H9 (cell line): Measurements from ENCODE around the gene PRKAG2. TPM values are rescaled to one million over a fixed set of nuclear protein-coding genes. Genes with fewer than 3 reads are reported as not detected.

Experiments
- DNase-seq: peaks from one replicate; pipeline ENCODE4 v3.0.0-alpha.2; 2017
- H2AFZ ChIP-seq: one replicate; pipeline ENCODE4 v1.6.1; 2013; ENCODE audit warnings: mild to moderate bottlenecking, low read length, control low read depth, moderate library complexity
- H2AK5ac ChIP-seq: 2 replicates; pipeline ENCODE4 v1.6.1; 2013; ENCODE audit warnings: low read length, control low read depth, mixed read lengths; ENCODE audit not compliant: insufficient read length
- H2BK120ac ChIP-seq: one replicate; pipeline ENCODE4 v1.6.1; 2013; ENCODE audit warnings: low read depth, mild to moderate bottlenecking, low read length, control low read depth, inconsistent platforms; ENCODE audit not compliant: poor library complexity, severe bottlenecking
- H2BK12ac ChIP-seq: 2 replicates; pipeline ENCODE4 v1.6.1; 2013; ENCODE audit warnings: low read length, control low read depth, mixed read lengths, low read depth; ENCODE audit not compliant: insufficient read length
- H2BK15ac ChIP-seq: 2 replicates; pipeline ENCODE4 v1.6.1; 2013; ENCODE audit warnings: low read depth, low read length, control low read depth
- H2BK20ac ChIP-seq: one replicate; pipeline ENCODE4 v1.6.1; 2013; ENCODE audit warnings: low read depth, mild to moderate bottlenecking, low read length, control low read depth, inconsistent platforms; ENCODE audit not compliant: poor library complexity, severe bottlenecking
- H2BK5ac ChIP-seq: 2 replicates; pipeline ENCODE4 v1.6.1; 2013; ENCODE audit warnings: low read length, control low read depth, mixed read lengths; ENCODE audit not compliant: insufficient read length
- H3K14ac ChIP-seq: 2 replicates; pipeline ENCODE4 v1.6.1; 2013; ENCODE audit warnings: low read length, control low read depth; ENCODE audit not compliant: insufficient read depth
- H3K18ac ChIP-seq: 2 replicates; pipeline ENCODE4 v1.6.1; 2013; ENCODE audit warnings: low read depth, mild to moderate bottlenecking, mixed read lengths, low read length, control low read depth; ENCODE audit not compliant: insufficient read length
- H3K23ac ChIP-seq: 2 replicates; pipeline ENCODE4 v1.6.1; 2013; ENCODE audit warnings: low read length, control low read depth, mixed read lengths, low read depth; ENCODE audit not compliant: insufficient read length
- H3K23me2 ChIP-seq: 2 replicates; pipeline ENCODE4 v1.6.1; 2013; ENCODE audit warnings: low read depth, mild to moderate bottlenecking, mixed read lengths, low read length, control low read depth; ENCODE audit not compliant: insufficient read length, poor library complexity, severe bottlenecking
- H3K27ac ChIP-seq: 2 replicates; pipeline ENCODE4 v1.5.1; 2013; ENCODE audit warnings: low read length, control low read depth, mixed read lengths, low read depth; ENCODE audit not compliant: insufficient read length
- H3K27me3 ChIP-seq: 2 replicates; pipeline ENCODE4 v1.6.1; 2013; ENCODE audit warnings: low read length, control low read depth, inconsistent platforms; ENCODE audit not compliant: insufficient read depth
- H3K4ac ChIP-seq: 2 replicates; pipeline ENCODE4 v1.6.1; 2013; ENCODE audit warnings: low read depth, mild to moderate bottlenecking, control low read depth, inconsistent platforms, low read length, moderate library complexity
- H3K4me1 ChIP-seq: 2 replicates; pipeline ENCODE4 v1.6.1; 2013; ENCODE audit warnings: low read length, control low read depth, inconsistent platforms; ENCODE audit not compliant: insufficient read depth
- H3K4me2 ChIP-seq: 2 replicates; pipeline ENCODE4 v1.6.1; 2013; ENCODE audit warnings: low read length, control low read depth, mixed read lengths; ENCODE audit not compliant: insufficient read length, insufficient read depth
- H3K56ac ChIP-seq: 2 replicates; pipeline ENCODE4 v1.6.1; 2013; ENCODE audit warnings: low read depth, mild to moderate bottlenecking, mixed read lengths, low read length, control low read depth; ENCODE audit not compliant: insufficient read length
- H3K79me1 ChIP-seq: 2 replicates; pipeline ENCODE4 v1.6.1; 2013; ENCODE audit warnings: low read depth, mild to moderate bottlenecking, moderate library complexity, low read length, control low read depth, inconsistent platforms; ENCODE audit not compliant: insufficient read depth, poor library complexity, severe bottlenecking
- H3K79me2 ChIP-seq: 2 replicates; pipeline ENCODE4 v1.6.1; 2013; ENCODE audit warnings: low read length, control low read depth, inconsistent platforms; ENCODE audit not compliant: insufficient read depth
- H3K9ac ChIP-seq: 2 replicates; pipeline ENCODE4 v1.6.1; 2013; ENCODE audit warnings: low read length, control low read depth, mixed read lengths; ENCODE audit not compliant: insufficient read length; ENCODE audit errors: extremely low read depth
- H3K9me3 ChIP-seq: one replicate; pipeline ENCODE4 v1.6.1; 2013; ENCODE audit warnings: low read depth, low read length, inconsistent platforms; ENCODE audit not compliant: control insufficient read depth
- H3T11ph ChIP-seq: one replicate; pipeline ENCODE4 v1.6.1; 2013; ENCODE audit warnings: mild to moderate bottlenecking, low read length, control low read depth, inconsistent platforms
- H4K20me1 ChIP-seq: one replicate; pipeline ENCODE4 v1.6.1; 2013; ENCODE audit not compliant: control insufficient read depth, insufficient read length, insufficient read depth
- H4K5ac ChIP-seq: 2 replicates; pipeline ENCODE4 v1.6.1; 2013; ENCODE audit warnings: low read depth, mild to moderate bottlenecking, mixed read lengths, low read length, control low read depth; ENCODE audit not compliant: insufficient read length
- H4K8ac ChIP-seq: replicated peaks from 2 replicates; pipeline ENCODE4 v1.6.1; 2013; ENCODE audit warnings: low read length, control low read depth, mixed read lengths, low read depth; ENCODE audit not compliant: insufficient read length
- H4K91ac ChIP-seq: 2 replicates; pipeline ENCODE4 v1.6.1; 2013; ENCODE audit warnings: low read depth, mild to moderate bottlenecking, moderate library complexity, mixed read lengths, low read length, control low read depth; ENCODE audit not compliant: insufficient read length
- H3K27ac Mint-ChIP-seq, 3 experiments: 2 replicates in 2 of 3; 3 replicates in 1 of 3; pipeline ENCODE4 v1.8.0; 2020 to 2021; ENCODE audit warnings: mixed read lengths in 3 of 3, mild to moderate bottlenecking in 1 of 3, moderate library complexity in 1 of 3
- H3K27me3 Mint-ChIP-seq: 2 replicates; pipeline ENCODE4 v1.8.0; 2021; ENCODE audit warnings: low read depth, mild to moderate bottlenecking, moderate library complexity, mixed read lengths
- H3K36me3 Mint-ChIP-seq, 3 experiments: 2 replicates in 2 of 3; 3 replicates in 1 of 3; pipeline ENCODE4 v1.8.0; 2020 to 2021; ENCODE audit warnings: low read depth in 3 of 3, mixed read lengths in 3 of 3; ENCODE audit not compliant: insufficient read depth in 1 of 3
- H3K4me1 Mint-ChIP-seq, 2 experiments: 2 replicates each; pipeline ENCODE4 v1.8.0; 2020; ENCODE audit warnings: mixed read lengths in 2 of 2
- H3K4me3 Mint-ChIP-seq, 2 experiments: 2 replicates in 1 of 2; 3 replicates in 1 of 2; pipeline ENCODE4 v1.8.0; 2020 to 2021; ENCODE audit warnings: mild to moderate bottlenecking in 2 of 2, mixed read lengths in 2 of 2, moderate library complexity in 1 of 2
- H3K9me3 Mint-ChIP-seq, 2 experiments: 2 replicates in 1 of 2; 3 replicates in 1 of 2; pipeline ENCODE4 v1.8.0; 2020; ENCODE audit warnings: mild to moderate bottlenecking in 2 of 2, mixed read lengths in 2 of 2, moderate library complexity in 1 of 2
- WGBS: extraction: QIAGEN DNeasy Blood & Tissue Kit; methylation state at CpG from one replicate; pipeline ENCODE4 v1.1.7; 2013; ENCODE audit warnings: missing lambda C conversion rate, low lambda C conversion rate, mixed read lengths; ENCODE audit not compliant: insufficient read length; ENCODE audit errors: extremely low coverage; 5-methylcytosine and 5-hydroxymethylcytosine counted together
- total RNA-seq: library from RNA; stranded (reverse); gene quantifications from 2 replicates; pipeline ENCODE4 v1.2.1, GENCODE V29; 2021
- TF ChIP-seq, protein P1 (sequence below): fragments of 200-600 bp; sonication (generic); conservative IDR thresholded peaks from 3 replicates; pipeline ENCODE4 v1.8.0; 2021; ENCODE audit warnings: antibody characterized with exemption, mild to moderate bottlenecking

PRKAG2 gene
- total RNA-seq, 1 experiment from 2014 or later: 11.8 TPM

DNA sequence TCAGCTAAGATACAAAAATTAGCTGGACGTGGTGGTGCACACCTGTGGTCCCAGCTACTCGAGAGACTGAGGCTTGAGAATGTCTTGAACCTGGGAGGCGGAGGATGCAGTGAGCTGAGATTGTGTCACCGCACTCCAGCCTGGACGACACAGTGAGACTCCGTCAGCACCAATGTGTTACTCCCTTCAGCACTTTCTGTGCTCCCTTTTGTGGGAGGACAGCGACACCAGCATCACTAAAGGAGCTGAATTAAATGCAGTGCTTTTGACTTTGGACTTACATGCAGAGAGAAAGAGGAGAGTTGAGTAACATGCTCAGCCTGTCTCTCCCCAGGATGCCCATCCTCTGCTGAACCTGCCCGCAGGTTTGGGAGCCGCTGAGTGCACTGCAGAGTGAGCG is 265.0 kb downstream of the PRKAG2 start:
- Histone ChIP-seq H2AFZ (no peak overlapping the region), H2BK15ac (no peak overlapping the region), H3K18ac (no peak overlapping the region), H3K4me2 (no peak overlapping the region), H3T11ph (no peak overlapping the region), H4K8ac (no peak overlapping the region), H4K91ac (no peak overlapping the region), H3K79me1 (no peaks in the 10 kb centered on the region), H2BK20ac (no peak overlapping the region), H3K9me3 (no peaks in the 10 kb centered on the region), H4K5ac (no peak overlapping the region), H2AK5ac (no peak overlapping the region), H4K20me1 (no peaks in the 10 kb centered on the region), H2BK5ac (no peak overlapping the region), H3K4ac (no peak overlapping the region), H3K56ac (no peak overlapping the region), H3K23me2 (no peaks in the 10 kb centered on the region), H3K23ac (no peak overlapping the region), H2BK12ac (no peak overlapping the region), H3K79me2 (no peaks in the 10 kb centered on the region), H2BK120ac (no peak overlapping the region), H3K4me1 (no peaks in the 10 kb centered on the region), H3K27ac (no peak overlapping the region), H3K9ac (no peak overlapping the region), H3K14ac (no peak overlapping the region), H3K27me3 (no peaks in the 10 kb centered on the region)
- Mint-ChIP-seq H3K27me3 (no peaks in the 10 kb centered on the region), H3K27ac (no peak overlapping the region), H3K9me3 (no peaks in the 10 kb centered on the region), H3K4me1 (peaks cover 0 to 4% of the 10 kb centered on the region in 2 experiments; a peak in 1 of 4 replicates), H3K4me3 (no peak overlapping the region), H3K36me3 (peaks cover 0 to 2% (median 2%) of the 10 kb centered on the region in 3 experiments; a peak in 3 of 7 replicates)
- TF ChIP-seq, protein P1, sequence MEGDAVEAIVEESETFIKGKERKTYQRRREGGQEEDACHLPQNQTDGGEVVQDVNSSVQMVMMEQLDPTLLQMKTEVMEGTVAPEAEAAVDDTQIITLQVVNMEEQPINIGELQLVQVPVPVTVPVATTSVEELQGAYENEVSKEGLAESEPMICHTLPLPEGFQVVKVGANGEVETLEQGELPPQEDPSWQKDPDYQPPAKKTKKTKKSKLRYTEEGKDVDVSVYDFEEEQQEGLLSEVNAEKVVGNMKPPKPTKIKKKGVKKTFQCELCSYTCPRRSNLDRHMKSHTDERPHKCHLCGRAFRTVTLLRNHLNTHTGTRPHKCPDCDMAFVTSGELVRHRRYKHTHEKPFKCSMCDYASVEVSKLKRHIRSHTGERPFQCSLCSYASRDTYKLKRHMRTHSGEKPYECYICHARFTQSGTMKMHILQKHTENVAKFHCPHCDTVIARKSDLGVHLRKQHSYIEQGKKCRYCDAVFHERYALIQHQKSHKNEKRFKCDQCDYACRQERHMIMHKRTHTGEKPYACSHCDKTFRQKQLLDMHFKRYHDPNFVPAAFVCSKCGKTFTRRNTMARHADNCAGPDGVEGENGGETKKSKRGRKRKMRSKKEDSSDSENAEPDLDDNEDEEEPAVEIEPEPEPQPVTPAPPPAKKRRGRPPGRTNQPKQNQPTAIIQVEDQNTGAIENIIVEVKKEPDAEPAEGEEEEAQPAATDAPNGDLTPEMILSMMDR: no peak
- no CpG with 5 or more reads among the region's 10 CpGs for WGBS
- no peak for DNase-seq
